Activated B cell treated with CpG ODN at 0.5 μM for 24 hours (primary cell): ENCODE measurements around the gene STYXL2. TPM values are rescaled to one million over a fixed set of nuclear protein-coding genes. Genes with fewer than 3 reads are reported as not detected.

ENCODE experiments used
- ATAC-seq: fragments of 200-7000 bp; cut with Tn5 transposase; one replicate; pipeline ENCODE4 v1.10.0; 2021; ENCODE audit warnings: low read depth, mild to moderate bottlenecking, moderate library complexity
- CTCF ChIA-PET: fragments of 350-600 bp; sonication (Branson Sonifier 250); formaldehyde crosslinking; loops from one replicate; lab custom pipeline; 2021; ENCODE audit warnings: antibody characterized with exemption; lab: Charles Lee
- POLR2A ChIA-PET: fragments of 350-600 bp; sonication (Branson Sonifier 250); formaldehyde crosslinking; loops from one replicate; lab custom pipeline; 2021; ENCODE audit warnings: antibody characterized with exemption; lab: Charles Lee
- DNase-seq: peaks from one replicate; pipeline ENCODE4 v3.0.0; 2022
- H3K27ac Mint-ChIP-seq: one replicate; pipeline ENCODE4 v1.8.0; 2020; ENCODE audit warnings: mixed read lengths
- H3K27me3 Mint-ChIP-seq: one replicate; pipeline ENCODE4 v1.8.0; 2021; ENCODE audit warnings: mixed read lengths
- H3K36me3 Mint-ChIP-seq: one replicate; pipeline ENCODE4 v1.8.0; 2021; ENCODE audit warnings: low read depth, mixed read lengths
- H3K4me1 Mint-ChIP-seq: one replicate; pipeline ENCODE4 v1.8.0; 2021; ENCODE audit warnings: mixed read lengths
- H3K4me3 Mint-ChIP-seq: one replicate; pipeline ENCODE4 v1.8.0; 2020; ENCODE audit warnings: mild to moderate bottlenecking, mixed read lengths
- H3K9me3 Mint-ChIP-seq: one replicate; pipeline ENCODE4 v1.8.0; 2020; ENCODE audit warnings: mixed read lengths
- CTCF ChIP-seq: fragments of 200-600 bp; IDR thresholded peaks from one replicate; pipeline ENCODE4 v1.8.0; 2022; ENCODE audit warnings: antibody characterized with exemption, mild to moderate bottlenecking
- intact Hi-C: fragments of 100-400 bp; cut with micrococcal nuclease; formaldehyde crosslinking; loops from one replicate; pipeline ENCODE4 v1.15.1; 2024
- total RNA-seq: library from RNA; stranded (reverse); gene quantifications from 2 replicates; pipeline ENCODE4 v1.2.3, GENCODE V29; 2022

Gene STYXL2
- total RNA-seq, 1 donor from 2014 or later: not detected

DNA sequence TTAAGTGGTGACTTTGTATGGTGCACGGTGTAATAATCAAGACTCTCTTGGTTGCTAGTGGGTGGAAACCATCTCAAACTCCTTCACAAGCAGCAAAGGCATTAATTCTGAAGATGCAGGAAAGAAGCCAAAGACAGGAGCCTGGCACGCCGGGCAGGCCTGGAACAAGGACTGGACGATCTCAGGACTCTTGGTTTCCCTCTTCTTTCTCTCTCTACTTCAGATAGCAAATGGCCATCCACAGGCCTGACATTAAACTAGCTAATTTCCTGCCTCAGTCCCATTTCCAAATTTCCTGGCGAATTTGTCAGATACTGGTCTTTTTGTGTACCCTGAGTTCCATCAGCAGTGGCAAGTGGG lies 28.2 kb downstream of the STYXL2 start:
- CTCF ChIA-PET: no interaction called here
- Mint-ChIP-seq H3K27ac (no peak overlapping the region), H3K4me1 (peaks cover 5% of the 10 kb centered on the region), H3K9me3 (no peaks in the 10 kb centered on the region), H3K36me3 (no peaks in the 10 kb centered on the region), H3K4me3 (no peak overlapping the region), H3K27me3 (peaks cover 37% of the 10 kb centered on the region)
- ATAC-seq: no peak
- POLR2A ChIA-PET: no interaction called here
- DNase-seq: no peak
- intact Hi-C loops: loop anchor here (5.0 kb wide), 1 partner anchor 210 kb away; no protein-coding TSS in a partner anchor
- no peak for TF ChIP-seq CTCF

DNA sequence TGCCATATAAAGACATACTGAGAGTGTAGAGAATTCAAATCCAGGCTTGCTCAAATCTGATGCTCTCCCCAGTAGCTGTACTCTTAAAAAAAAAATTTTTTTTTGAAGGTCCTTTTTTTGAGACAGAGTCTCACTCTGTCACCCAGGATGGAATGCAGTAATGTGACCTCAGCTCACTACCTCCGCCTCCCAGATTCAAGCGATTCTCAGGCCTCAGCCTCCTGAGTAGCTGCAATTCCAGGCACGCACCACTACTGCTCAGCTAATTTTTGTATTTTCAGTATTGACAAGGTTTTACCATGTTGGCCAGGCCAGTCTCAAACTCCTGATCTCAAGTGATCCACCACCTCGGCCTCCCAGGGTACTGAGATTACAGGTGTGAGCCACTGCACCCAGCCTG lies 28.7 kb downstream of the STYXL2 start:
- Mint-ChIP-seq H3K9me3 (no peaks in the 10 kb centered on the region), H3K27ac (no peak overlapping the region), H3K4me1 (peaks cover 5% of the 10 kb centered on the region), H3K4me3 (no peak overlapping the region), H3K36me3 (no peaks in the 10 kb centered on the region), H3K27me3 (peaks cover 40% of the 10 kb centered on the region)
- intact Hi-C loops: loop anchor here (5.0 kb wide), 1 partner anchor 210 kb away; no protein-coding TSS in a partner anchor
- ATAC-seq (no peak), DNase-seq (no peak)
- ChIA-PET POLR2A (no interaction called here), CTCF (interaction anchor here (1.5 kb wide), 1 partner anchor 56 kb away, joined by 7 read pairs; no protein-coding TSS in a partner anchor)
- TF ChIP-seq CTCF: no peak

DNA sequence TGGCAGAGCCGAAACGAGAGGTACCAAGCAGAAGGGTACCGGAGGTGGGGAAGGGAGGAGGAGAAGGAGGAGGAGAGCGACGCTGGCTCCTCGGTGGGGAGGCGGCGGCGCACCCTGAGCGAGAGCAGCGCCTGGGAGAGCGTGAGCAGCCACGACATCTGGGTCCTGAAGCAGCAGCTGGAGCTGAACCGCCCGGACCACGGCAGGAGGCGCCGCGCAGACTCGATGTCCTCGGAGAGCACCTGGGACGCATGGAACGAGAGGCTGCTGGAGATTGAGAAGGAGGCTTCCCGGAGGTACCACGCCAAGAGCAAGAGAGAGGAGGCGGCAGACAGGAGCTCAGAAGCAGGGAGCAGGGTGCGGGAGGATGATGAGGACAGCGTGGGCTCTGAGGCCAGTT lies 32.4 kb downstream of the STYXL2 start:
- H3K27me3 Mint-ChIP-seq: peaks cover 30% of the 10 kb centered on the region
- intact Hi-C loops: no loop called here
- DNase-seq: no peak
- H3K4me3 Mint-ChIP-seq: no peak overlapping the region
- no peaks in the 10 kb centered on the region for H3K9me3 Mint-ChIP-seq
- H3K36me3 Mint-ChIP-seq: no peaks in the 10 kb centered on the region
- no peak for ATAC-seq
- TF ChIP-seq CTCF: no peak
- H3K27ac Mint-ChIP-seq: no peak overlapping the region
- ChIA-PET POLR2A (no interaction called here), CTCF (no interaction called here)
- peaks cover under 1% of the 10 kb centered on the region for H3K4me1 Mint-ChIP-seq

DNA sequence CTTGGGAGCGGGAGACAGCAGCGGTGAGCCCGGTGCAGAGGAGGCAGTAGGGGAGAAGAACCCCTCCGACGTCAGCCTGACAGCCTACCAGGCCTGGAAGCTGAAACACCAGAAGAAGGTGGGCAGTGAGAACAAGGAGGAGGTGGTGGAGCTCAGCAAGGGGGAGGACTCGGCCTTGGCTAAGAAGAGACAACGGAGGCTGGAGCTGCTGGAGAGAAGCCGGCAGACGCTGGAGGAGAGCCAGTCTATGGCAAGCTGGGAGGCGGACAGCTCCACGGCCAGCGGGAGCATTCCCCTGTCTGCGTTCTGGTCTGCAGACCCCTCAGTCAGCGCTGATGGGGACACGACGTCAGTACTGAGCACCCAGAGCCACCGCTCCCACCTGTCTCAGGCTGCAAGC lies 32.9 kb downstream of the STYXL2 start:
- Mint-ChIP-seq H3K36me3 (no peaks in the 10 kb centered on the region), H3K4me3 (no peak overlapping the region), H3K27me3 (peaks cover 31% of the 10 kb centered on the region), H3K9me3 (no peaks in the 10 kb centered on the region), H3K27ac (no peak overlapping the region), H3K4me1 (no peaks in the 10 kb centered on the region)
- ChIA-PET CTCF (no interaction called here), POLR2A (no interaction called here)
- intact Hi-C loops: no loop called here
- DNase-seq (no peak), ATAC-seq (no peak)
- no peak for TF ChIP-seq CTCF

DNA sequence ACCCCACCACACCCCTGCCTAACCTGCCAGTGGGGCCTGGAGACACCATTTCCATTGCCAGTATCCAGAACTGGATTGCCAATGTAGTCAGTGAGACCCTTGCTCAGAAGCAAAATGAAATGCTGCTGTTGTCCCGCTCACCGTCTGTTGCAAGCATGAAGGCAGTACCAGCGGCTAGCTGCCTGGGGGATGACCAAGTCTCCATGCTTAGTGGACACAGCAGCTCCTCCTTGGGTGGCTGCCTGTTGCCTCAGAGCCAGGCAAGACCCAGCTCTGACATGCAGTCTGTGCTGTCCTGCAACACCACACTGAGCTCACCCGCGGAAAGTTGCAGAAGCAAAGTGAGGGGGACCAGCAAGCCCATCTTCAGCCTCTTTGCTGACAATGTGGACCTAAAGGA lies 33.4 kb downstream of the STYXL2 start:
- DNase-seq (no peak), ATAC-seq (no peak)
- Mint-ChIP-seq H3K36me3 (no peaks in the 10 kb centered on the region), H3K27me3 (peaks cover 27% of the 10 kb centered on the region), H3K4me1 (no peaks in the 10 kb centered on the region), H3K9me3 (no peaks in the 10 kb centered on the region), H3K27ac (no peak overlapping the region), H3K4me3 (no peak overlapping the region)
- POLR2A ChIA-PET: interaction anchor here (0.6 kb wide), 1 partner anchor 98 kb away, joined by 7 read pairs; no protein-coding TSS in a partner anchor
- CTCF ChIA-PET: no interaction called here
- intact Hi-C loops: no loop called here
- TF ChIP-seq CTCF: no peak
